CD8-positive, alpha-beta memory T cell (primary cell): Measurements from ENCODE around the gene ERBIN. TPM values are rescaled to one million over a fixed set of nuclear protein-coding genes. Genes with fewer than 3 reads are reported as not detected.
"Not testable (repeated sequence)": the region's sequence is repeated elsewhere in the genome, so short reads cannot be mapped to it uniquely, and the experiment has no call there.

Source experiments
- CTCF ChIA-PET: fragments of 350-600 bp; sonication (Branson Sonifier 250); formaldehyde crosslinking; loops from one replicate; lab custom pipeline; 2021; ENCODE audit warnings: antibody characterized with exemption; lab: Charles Lee
- POLR2A ChIA-PET: fragments of 350-600 bp; sonication (Branson Sonifier 250); formaldehyde crosslinking; loops from one replicate; lab custom pipeline; 2021; ENCODE audit warnings: antibody characterized with exemption; lab: Charles Lee
- DNase-seq, 5 donors: peaks; one replicate each; pipeline versions ENCODE4 v3.0.0 to v3.0.0-alpha.2; 2020 to 2022; ENCODE audit warnings: mixed read lengths in 1 of 5
- H3K27ac ChIP-seq: one replicate; pipeline ENCODE4 v1.7.0; 2013; ENCODE audit warnings: low read depth, mild to moderate bottlenecking, low read length, moderate library complexity
- H3K27me3 ChIP-seq: 2 replicates; pipeline ENCODE4 v1.7.0; 2013; ENCODE audit warnings: low read length, mild to moderate bottlenecking; ENCODE audit not compliant: insufficient read depth, poor library complexity, severe bottlenecking
- H3K36me3 ChIP-seq: 2 replicates; pipeline ENCODE4 v1.7.0; 2013; ENCODE audit warnings: mild to moderate bottlenecking, low read length, moderate library complexity; ENCODE audit not compliant: insufficient read depth
- H3K4me1 ChIP-seq: 2 replicates; pipeline ENCODE4 v1.7.0; 2013; ENCODE audit warnings: mild to moderate bottlenecking, low read length, moderate library complexity; ENCODE audit not compliant: insufficient read depth
- H3K4me3 ChIP-seq: 2 replicates; pipeline ENCODE4 v1.7.0; 2013; ENCODE audit warnings: mild to moderate bottlenecking, low read length
- H3K9me3 ChIP-seq: 2 replicates; pipeline ENCODE4 v1.7.0; 2013; ENCODE audit warnings: mild to moderate bottlenecking, low read length
- H3K27ac Mint-ChIP-seq, 8 donors: one replicate each; pipeline ENCODE4 v1.8.0; 2020 to 2021; ENCODE audit warnings: mixed read lengths in 8 of 8, mild to moderate bottlenecking in 6 of 8, inconsistent platforms in 3 of 8, moderate library complexity in 3 of 8
- H3K27me3 Mint-ChIP-seq, 2 donors: one replicate each; pipeline ENCODE4 v1.8.0; 2020 to 2021; ENCODE audit warnings: mixed read lengths in 2 of 2, mild to moderate bottlenecking in 1 of 2, moderate library complexity in 1 of 2
- H3K36me3 Mint-ChIP-seq, 3 donors: one replicate each; pipeline ENCODE4 v1.8.0; 2020 to 2021; ENCODE audit warnings: mixed read lengths in 3 of 3, inconsistent platforms in 1 of 3, mild to moderate bottlenecking in 1 of 3
- H3K4me1 Mint-ChIP-seq, 3 donors: one replicate each; pipeline ENCODE4 v1.8.0; 2020 to 2021; ENCODE audit warnings: mixed read lengths in 3 of 3, inconsistent platforms in 1 of 3, mild to moderate bottlenecking in 1 of 3
- H3K4me3 Mint-ChIP-seq, 7 donors: one replicate each; pipeline ENCODE4 v1.8.0; 2020 to 2021; ENCODE audit warnings: mixed read lengths in 7 of 7, mild to moderate bottlenecking in 6 of 7, moderate library complexity in 4 of 7, inconsistent platforms in 2 of 7
- H3K9me3 Mint-ChIP-seq, 5 donors: one replicate each; pipeline ENCODE4 v1.8.0; 2020 to 2022; ENCODE audit warnings: mixed read lengths in 5 of 5, mild to moderate bottlenecking in 3 of 5, moderate library complexity in 2 of 5, inconsistent platforms in 1 of 5
- polyA plus RNA-seq: library from polyadenylated mRNA; unstranded; fragments of 300-500 nt; fragmentation: Illumina TruSeq; gene quantifications from one replicate; pipeline ENCODE4 v1.2.3, GENCODE V29; 2021
- total RNA-seq, 2 experiments: library from RNA; stranded (reverse); gene quantifications; one replicate each; pipeline ENCODE4 v1.2.3, GENCODE V29; 2021

The ERBIN gene
- total and polyA plus RNA-seq, 3 experiments from 2014 or later, result 40.9 to 49.0 (median 43.1) TPM

- Histone ChIP-seq H3K27ac (no peak overlapping the region), H3K27me3 (no peaks in the 10 kb centered on the region), H3K9me3 (no peaks in the 10 kb centered on the region), H3K4me3 (no peak overlapping the region), H3K4me1 (no peaks in the 10 kb centered on the region), H3K36me3 (no peaks in the 10 kb centered on the region)
- no peak for DNase-seq
- POLR2A ChIA-PET, result no interaction called here
- Mint-ChIP-seq H3K27ac (no peak overlapping the region), H3K36me3 (no peaks in the 10 kb centered on the region), H3K4me1 (peaks cover 0 to 2% (median 0%) of the 10 kb centered on the region in 3 donors), H3K9me3 (no peaks in the 10 kb centered on the region), H3K4me3 (no peak overlapping the region), H3K27me3 (no peaks in the 10 kb centered on the region)
- CTCF ChIA-PET, result no interaction called here
Observed at GRCh38 chr5:65910711-65911110, 15.7 kb upstream of the ERBIN start.

- POLR2A ChIA-PET, result no interaction called here
- peaks cover 0 to 2% (median 0%) of the 10 kb centered on the region in 3 donors for H3K4me1 Mint-ChIP-seq
- no peak for DNase-seq
Observed at GRCh38 chr5:65912311-65912710, 14.1 kb upstream of the ERBIN start.

GRCh38 chr5:65913519-65913918 is 12.9 kb upstream of the ERBIN start:
- Mint-ChIP-seq H3K36me3 (no peaks in the 10 kb centered on the region), H3K9me3 (no peaks in the 10 kb centered on the region), H3K4me3 (no peak overlapping the region), H3K27ac (no peak overlapping the region), H3K27me3 (no peaks in the 10 kb centered on the region), H3K4me1 (peaks cover 0 to 2% (median 0%) of the 10 kb centered on the region in 3 donors)
- ChIA-PET POLR2A (no interaction called here), CTCF (no interaction called here)
- no peak for DNase-seq
- no peaks in the 10 kb centered on the region for H3K27me3 ChIP-seq
- H3K4me1 ChIP-seq, result no peaks in the 10 kb centered on the region
- no peak overlapping the region for H3K27ac ChIP-seq
- no peak overlapping the region for H3K4me3 ChIP-seq
- no peaks in the 10 kb centered on the region for H3K9me3 ChIP-seq
- H3K36me3 ChIP-seq, result no peaks in the 10 kb centered on the region

More at GRCh38 chr5:65912311-65912710, 14.1 kb upstream of the ERBIN start:
- Mint-ChIP-seq H3K27me3 (no peaks in the 10 kb centered on the region), H3K9me3 (no peaks in the 10 kb centered on the region), H3K36me3 (no peaks in the 10 kb centered on the region), H3K4me3 (no peak overlapping the region), H3K27ac (peak overlapping the region in 1 of 8 donors; percentile 17)
- Histone ChIP-seq H3K4me1 (no peaks in the 10 kb centered on the region), H3K9me3 (no peaks in the 10 kb centered on the region), H3K27me3 (no peaks in the 10 kb centered on the region), H3K27ac (no peak overlapping the region), H3K4me3 (no peak overlapping the region), H3K36me3 (no peaks in the 10 kb centered on the region)
- CTCF ChIA-PET, result no interaction called here

- no peak overlapping the region for H3K27ac ChIP-seq
- CTCF ChIA-PET, result interaction anchor here (1.3 kb wide), 1 partner anchor 11 kb away, joined by 4 read pairs; no protein-coding TSS in a partner anchor
- H3K4me3 ChIP-seq, result no peak overlapping the region
- H3K9me3 Mint-ChIP-seq, result peaks cover 0 to 1% (median 0%) of the 10 kb centered on the region in 5 donors
- H3K4me3 Mint-ChIP-seq, result no peak overlapping the region
- DNase-seq, result no peak
- H3K9me3 ChIP-seq, result no peaks in the 10 kb centered on the region
- H3K27me3 ChIP-seq, result no peaks in the 10 kb centered on the region
- H3K4me1 Mint-ChIP-seq, result peaks cover 0 to 2% (median 0%) of the 10 kb centered on the region in 3 donors
- H3K36me3 ChIP-seq, result no peaks in the 10 kb centered on the region
- POLR2A ChIA-PET, result no interaction called here
- no peaks in the 10 kb centered on the region for H3K4me1 ChIP-seq
- peak overlapping the region in 1 of 8 donors; percentile 91 for H3K27ac Mint-ChIP-seq
- no peaks in the 10 kb centered on the region for H3K27me3 Mint-ChIP-seq
- no peaks in the 10 kb centered on the region for H3K36me3 Mint-ChIP-seq
Observed at GRCh38 chr5:65914641-65915196, 11.7 kb upstream of the ERBIN start.

GRCh38 chr5:65915661-65916060 is 10.7 kb upstream of the ERBIN start:
- H3K4me1 ChIP-seq, H3K9me3 Mint-ChIP-seq, H3K27ac ChIP-seq, H3K27me3 Mint-ChIP-seq, H3K4me3 Mint-ChIP-seq, H3K27me3 ChIP-seq, POLR2A ChIA-PET, H3K27ac Mint-ChIP-seq, H3K36me3 ChIP-seq, DNase-seq, H3K36me3 Mint-ChIP-seq, H3K9me3 ChIP-seq, H3K4me1 Mint-ChIP-seq, H3K4me3 ChIP-seq: not testable (repeated sequence)
- CTCF ChIA-PET, result interaction anchor here (1.3 kb wide), 1 partner anchor 10 kb away, joined by 4 read pairs; no protein-coding TSS in a partner anchor

GRCh38 chr5:65916066-65916465 is 10.3 kb upstream of the ERBIN start:
- ChIA-PET CTCF (no interaction called here), POLR2A (no interaction called here)
- Histone ChIP-seq H3K4me3 (no peak overlapping the region), H3K4me1 (no peaks in the 10 kb centered on the region), H3K27ac (no peak overlapping the region), H3K27me3 (no peaks in the 10 kb centered on the region), H3K36me3 (no peaks in the 10 kb centered on the region), H3K9me3 (no peaks in the 10 kb centered on the region)
- H3K27me3 Mint-ChIP-seq, result no peaks in the 10 kb centered on the region
- H3K36me3 Mint-ChIP-seq, result no peaks in the 10 kb centered on the region
- no peak for DNase-seq
- peaks cover 0 to 1% (median 0%) of the 10 kb centered on the region in 5 donors for H3K9me3 Mint-ChIP-seq
- no peak overlapping the region for H3K4me3 Mint-ChIP-seq
- peaks cover 0 to 2% (median 0%) of the 10 kb centered on the region in 3 donors for H3K4me1 Mint-ChIP-seq
- no peak overlapping the region for H3K27ac Mint-ChIP-seq

- ChIA-PET POLR2A (no interaction called here), CTCF (no interaction called here)
- Mint-ChIP-seq H3K27ac (no peak overlapping the region), H3K36me3 (no peaks in the 10 kb centered on the region), H3K4me1 (peaks cover 0 to 2% (median 0%) of the 10 kb centered on the region in 3 donors), H3K27me3 (no peaks in the 10 kb centered on the region), H3K9me3 (peaks cover 0 to 1% (median 0%) of the 10 kb centered on the region in 5 donors), H3K4me3 (no peak overlapping the region)
- Histone ChIP-seq H3K36me3 (no peaks in the 10 kb centered on the region), H3K27ac (no peak overlapping the region), H3K27me3 (no peaks in the 10 kb centered on the region), H3K4me1 (no peaks in the 10 kb centered on the region), H3K9me3 (no peaks in the 10 kb centered on the region), H3K4me3 (no peak overlapping the region)
- no peak for DNase-seq
Observed at GRCh38 chr5:65916636-65917035, 9.7 kb upstream of the ERBIN start.

GRCh38 chr5:65919773-65920172 is 6.6 kb upstream of the ERBIN start:
- no peak for DNase-seq
- ChIA-PET CTCF (no interaction called here), POLR2A (no interaction called here)
- no peak overlapping the region for H3K27ac ChIP-seq
- no peak overlapping the region for H3K4me3 ChIP-seq
- no peaks in the 10 kb centered on the region for H3K36me3 ChIP-seq
- H3K9me3 ChIP-seq, result no peaks in the 10 kb centered on the region
- peaks cover 16% of the 10 kb centered on the region for H3K4me1 ChIP-seq
- no peaks in the 10 kb centered on the region for H3K27me3 ChIP-seq
- Mint-ChIP-seq H3K27ac (no peak overlapping the region), H3K9me3 (peaks cover 0 to 1% (median 0%) of the 10 kb centered on the region in 5 donors), H3K4me1 (peaks cover 13 to 22% (median 19%) of the 10 kb centered on the region in 3 donors), H3K4me3 (no peak overlapping the region), H3K27me3 (no peaks in the 10 kb centered on the region), H3K36me3 (peaks cover 0 to under 1% (median 0%) of the 10 kb centered on the region in 3 donors)
